Astrocyte (in vitro differentiated cells and primary cell): ENCODE results near the gene FOXRED2. TPM values are rescaled to one million over a fixed set of nuclear protein-coding genes. Genes with fewer than 3 reads are reported as not detected.

ENCODE experiments used
- DNase-seq: peaks from one replicate; pipeline ENCODE4 v3.0.0-alpha.2; 2010; ENCODE audit warnings: low read depth
- FAIRE-seq: peaks from 2 replicates; lab custom pipeline; 2011; peaks lifted over from hg19 to GRCh38; lab: Jason Lieb, UNC
- H2AFZ ChIP-seq: 2 replicates; pipeline ENCODE4 v1.6.0; 2012; ENCODE audit warnings: low read depth, low read length, inconsistent platforms
- H3K27ac ChIP-seq: 2 replicates; pipeline ENCODE4 v1.5.1; 2011; ENCODE audit warnings: low read depth, low read length, inconsistent platforms
- H3K27me3 ChIP-seq: 2 replicates; pipeline ENCODE4 v1.6.0; 2011; ENCODE audit warnings: low read length, inconsistent platforms; ENCODE audit not compliant: insufficient read depth
- H3K36me3 ChIP-seq: 2 replicates; pipeline ENCODE4 v1.5.1; 2011; ENCODE audit warnings: low read length, inconsistent platforms; ENCODE audit not compliant: insufficient read depth
- H3K4me1 ChIP-seq: 2 replicates; pipeline ENCODE4 v1.5.1; 2011; ENCODE audit warnings: low read length, inconsistent platforms; ENCODE audit not compliant: insufficient read depth
- H3K4me2 ChIP-seq: 2 replicates; pipeline ENCODE4 v1.6.0; 2012; ENCODE audit warnings: low read length, inconsistent platforms
- H3K4me3 ChIP-seq: 2 replicates; pipeline ENCODE4 v1.5.1; 2011; ENCODE audit warnings: low read depth, mild to moderate bottlenecking, low read length, inconsistent platforms; ENCODE audit not compliant: insufficient read depth
- H3K79me2 ChIP-seq: 2 replicates; pipeline ENCODE4 v1.6.0; 2012; ENCODE audit warnings: mild to moderate bottlenecking, low read length, inconsistent platforms; ENCODE audit not compliant: insufficient read depth
- H3K9ac ChIP-seq: 2 replicates; pipeline ENCODE4 v1.6.0; 2012; ENCODE audit warnings: mild to moderate bottlenecking, low read length, inconsistent platforms
- H3K9me3 ChIP-seq: 2 replicates; pipeline ENCODE4 v1.5.1; 2012; ENCODE audit warnings: low read depth, mild to moderate bottlenecking, low read length, inconsistent platforms; ENCODE audit not compliant: insufficient read depth
- H4K20me1 ChIP-seq: 2 replicates; pipeline ENCODE4 v1.6.0; 2012; ENCODE audit warnings: low read length, inconsistent platforms; ENCODE audit not compliant: insufficient read depth
- H3K27ac Mint-ChIP-seq: one replicate; pipeline ENCODE4 v1.8.0; 2021; ENCODE audit warnings: mild to moderate bottlenecking, mixed read lengths; ENCODE audit not compliant: unreplicated experiment
- H3K27me3 Mint-ChIP-seq: one replicate; pipeline ENCODE4 v1.8.0; 2021; ENCODE audit warnings: low read depth, mixed read lengths; ENCODE audit not compliant: unreplicated experiment
- H3K36me3 Mint-ChIP-seq: one replicate; pipeline ENCODE4 v1.8.0; 2021; ENCODE audit warnings: low read depth, mixed read lengths; ENCODE audit not compliant: unreplicated experiment
- H3K4me1 Mint-ChIP-seq: one replicate; pipeline ENCODE4 v1.8.0; 2021; ENCODE audit warnings: low read depth, mixed read lengths; ENCODE audit not compliant: unreplicated experiment
- H3K4me3 Mint-ChIP-seq: one replicate; pipeline ENCODE4 v1.8.0; 2021; ENCODE audit warnings: mild to moderate bottlenecking, moderate library complexity, mixed read lengths; ENCODE audit not compliant: unreplicated experiment
- H3K9me3 Mint-ChIP-seq: one replicate; pipeline ENCODE4 v1.8.0; 2021; ENCODE audit warnings: mild to moderate bottlenecking, mixed read lengths; ENCODE audit not compliant: unreplicated experiment
- CTCF ChIP-seq: IDR thresholded peaks from 2 replicates; pipeline ENCODE4 v1.5.1; 2011; ENCODE audit warnings: low read depth, mild to moderate bottlenecking, inconsistent platforms, low read length, moderate library complexity; ENCODE audit not compliant: insufficient read depth
- EZH2 ChIP-seq: IDR thresholded peaks from 2 replicates; pipeline ENCODE4 v1.6.1; 2012; ENCODE audit warnings: mild to moderate bottlenecking, low read length, inconsistent platforms; ENCODE audit not compliant: insufficient read depth
- total RNA-seq: library from RNA; stranded (reverse); gene quantifications from 2 replicates; pipeline ENCODE4 v1.2.1, GENCODE V29; 2021

The FOXRED2 gene
- total RNA-seq, 1 donor from 2014 or later: 5.3 TPM

- FAIRE-seq: peak; percentile 32
These were observed 66.3 kb downstream of the FOXRED2 start for GRCh38 chr22:36440429-36441002.

GRCh38 chr22:36439481-36440271 lies 67.2 kb downstream of the FOXRED2 start:
- Histone ChIP-seq H3K9me3 (no peaks in the 10 kb centered on the region), H3K27ac (peak overlapping the region; percentile 79), H2AFZ (no peak overlapping the region), H3K79me2 (no peaks in the 10 kb centered on the region), H3K27me3 (no peaks in the 10 kb centered on the region), H4K20me1 (no peaks in the 10 kb centered on the region), H3K4me3 (no peak overlapping the region), H3K4me1 (peaks cover 43% of the 10 kb centered on the region), H3K36me3 (no peaks in the 10 kb centered on the region), H3K9ac (peak overlapping the region; percentile 55), H3K4me2 (peak overlapping the region; percentile 26)
- H3K36me3 Mint-ChIP-seq: no peaks in the 10 kb centered on the region
- no peak overlapping the region for H3K4me3 Mint-ChIP-seq
- H3K27me3 Mint-ChIP-seq: no peaks in the 10 kb centered on the region
- DNase-seq (peak; percentile 96), FAIRE-seq (peak; percentile 95)
- H3K9me3 Mint-ChIP-seq: no peaks in the 10 kb centered on the region
- no peak for TF ChIP-seq EZH2
- no peak for TF ChIP-seq CTCF
- peak overlapping the region; percentile 86 for H3K27ac Mint-ChIP-seq
- peaks cover 43% of the 10 kb centered on the region for H3K4me1 Mint-ChIP-seq

More at GRCh38 chr22:36440429-36441002, 66.3 kb downstream of the FOXRED2 start:
- H3K4me2 ChIP-seq: peak overlapping the region; percentile 26
- H3K4me1 ChIP-seq: peaks cover 49% of the 10 kb centered on the region
- Mint-ChIP-seq H3K4me3 (no peak overlapping the region), H3K27me3 (no peaks in the 10 kb centered on the region), H3K4me1 (peaks cover 48% of the 10 kb centered on the region), H3K27ac (peak overlapping the region; percentile 86), H3K36me3 (no peaks in the 10 kb centered on the region), H3K9me3 (peaks cover 2% of the 10 kb centered on the region)
- no peak for TF ChIP-seq EZH2
- no peak for TF ChIP-seq CTCF
- H3K27me3 ChIP-seq: no peaks in the 10 kb centered on the region
- H3K27ac ChIP-seq: peak overlapping the region; percentile 79
- H3K4me3 ChIP-seq: no peak overlapping the region
- peak overlapping the region; percentile 40 for H2AFZ ChIP-seq
- peak overlapping the region; percentile 50 for H3K9ac ChIP-seq
- H3K9me3 ChIP-seq: no peaks in the 10 kb centered on the region
- no peak for DNase-seq
- no peaks in the 10 kb centered on the region for H3K36me3 ChIP-seq
- H3K79me2 ChIP-seq: no peaks in the 10 kb centered on the region
- H4K20me1 ChIP-seq: no peaks in the 10 kb centered on the region

Other genes with a start within 250 kb of the FOXRED2 start
- 2,278 and 2,469 TPM in 2 replicates for gene MYH9, start 119.1 kb downstream of the FOXRED2 start, total RNA-seq
- gene TXN2, start 25.4 kb downstream of the FOXRED2 start, total RNA-seq: 56.4 and 61.0 TPM in 2 replicates
- gene EIF3D, start 22.1 kb upstream of the FOXRED2 start, total RNA-seq: 147 and 168 TPM in 2 replicates
- not detected in 2 replicates for gene CACNG2, start 196.7 kb upstream of the FOXRED2 start, total RNA-seq